ENCODE results near the gene TOR1A. TPM values are rescaled to one million over a fixed set of nuclear protein-coding genes. Genes with fewer than 3 reads are reported as not detected.
A peak's percentile ranks its signal among the peaks of the same experiment; 100 is the strongest.

The TOR1A gene, protein sequence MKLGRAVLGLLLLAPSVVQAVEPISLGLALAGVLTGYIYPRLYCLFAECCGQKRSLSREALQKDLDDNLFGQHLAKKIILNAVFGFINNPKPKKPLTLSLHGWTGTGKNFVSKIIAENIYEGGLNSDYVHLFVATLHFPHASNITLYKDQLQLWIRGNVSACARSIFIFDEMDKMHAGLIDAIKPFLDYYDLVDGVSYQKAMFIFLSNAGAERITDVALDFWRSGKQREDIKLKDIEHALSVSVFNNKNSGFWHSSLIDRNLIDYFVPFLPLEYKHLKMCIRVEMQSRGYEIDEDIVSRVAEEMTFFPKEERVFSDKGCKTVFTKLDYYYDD
- total RNA-seq: 32.6 and 39.3 TPM in 2 replicates

DNA sequence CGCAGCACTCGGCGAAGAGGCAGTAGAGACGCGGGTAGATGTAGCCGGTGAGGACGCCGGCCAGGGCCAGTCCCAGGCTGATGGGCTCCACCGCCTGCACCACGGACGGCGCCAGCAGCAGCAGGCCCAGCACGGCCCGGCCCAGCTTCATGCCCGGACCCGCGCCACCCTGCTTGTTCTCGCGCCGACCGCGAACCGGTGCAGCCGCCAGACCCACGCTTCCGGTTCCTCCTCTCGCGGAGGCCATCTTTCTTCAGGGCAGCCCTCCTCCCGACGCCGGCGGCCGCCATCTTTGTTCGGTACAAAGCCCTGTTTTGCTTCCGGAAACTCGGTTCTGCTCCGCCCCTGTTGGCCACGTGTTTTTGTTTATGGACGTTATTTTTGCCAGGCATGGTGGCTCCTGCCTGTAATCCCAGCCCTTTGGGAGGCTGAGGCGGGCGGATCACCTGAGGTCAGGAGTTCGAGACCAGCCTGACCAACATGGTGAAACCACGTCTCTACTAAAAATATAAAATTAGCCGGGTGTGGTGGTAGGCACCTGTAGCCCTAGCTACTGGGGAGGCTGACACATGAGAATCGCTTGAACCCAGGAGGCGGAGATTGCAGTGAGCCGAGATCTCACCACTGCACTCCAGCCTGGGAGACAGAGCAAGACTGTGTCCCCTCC, at the start of gene TOR1A:
TOR1A (minus strand) TSS at position 202 of the 667 bp plus-strand sequence; CDS start at position 151, 51 bp downstream.
- peak; percentile 75 for DNase-seq (ENCODE audit: low read depth, low spot score)

GRCh38 chr9:129871046-129871445, 47.1 kb upstream of the TOR1A start:
- DNase-seq (ENCODE audit: low read depth, low spot score): no peak

DNA sequence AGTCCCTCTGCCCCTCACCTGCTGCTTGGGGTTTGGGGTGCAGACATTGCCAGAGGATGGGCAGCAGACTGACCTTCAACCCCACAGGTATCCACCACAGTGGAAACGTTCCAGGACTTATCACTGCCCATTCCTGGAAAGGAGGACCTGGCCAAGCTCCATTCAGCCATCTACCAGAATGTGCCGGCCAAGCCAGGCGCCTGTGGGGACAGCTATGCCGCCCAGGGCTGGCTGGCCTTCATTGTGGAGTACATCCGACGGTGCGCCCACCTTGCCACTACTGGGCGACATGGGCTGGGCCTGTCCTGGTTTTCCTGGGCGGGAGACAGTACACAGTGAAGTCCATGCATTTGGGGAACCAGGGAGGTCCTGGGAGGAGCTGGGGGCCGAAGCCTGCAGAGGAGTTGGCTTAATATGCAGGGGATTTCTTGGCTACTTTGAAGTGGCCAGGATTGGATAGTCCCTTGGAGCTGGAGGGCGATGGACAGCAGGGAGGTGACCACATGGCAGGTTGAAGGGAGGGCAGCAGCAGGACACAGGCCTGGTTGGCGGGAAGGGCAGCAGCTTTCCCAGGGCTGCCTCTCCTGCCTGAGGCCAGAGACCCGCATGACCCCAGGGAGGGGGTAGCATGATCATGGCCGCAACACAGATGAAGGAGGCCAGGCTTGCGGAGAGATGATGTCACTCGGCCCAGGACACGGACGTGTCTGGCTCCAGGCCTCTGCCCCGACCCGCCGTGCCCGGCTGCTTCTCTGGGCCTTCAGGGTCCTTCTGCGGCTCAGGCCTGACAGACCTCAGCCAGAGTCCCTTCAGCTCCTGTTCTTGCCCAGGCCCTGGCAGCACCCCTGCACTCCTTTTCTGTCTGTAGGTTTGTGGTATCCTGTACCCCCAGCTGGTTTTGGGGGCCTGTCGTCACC, 45.9 kb upstream of the TOR1A start:
- no peak for DNase-seq (ENCODE audit: low read depth, low spot score)

- DNase-seq (ENCODE audit: low read depth, low spot score): no peak
Measured at GRCh38 chr9:129868872-129869486, 45.0 kb upstream of the TOR1A start.

GRCh38 chr9:129868023-129868871, 44.3 kb upstream of the TOR1A start:
- no peak for DNase-seq (ENCODE audit: low read depth, low spot score)

DNA sequence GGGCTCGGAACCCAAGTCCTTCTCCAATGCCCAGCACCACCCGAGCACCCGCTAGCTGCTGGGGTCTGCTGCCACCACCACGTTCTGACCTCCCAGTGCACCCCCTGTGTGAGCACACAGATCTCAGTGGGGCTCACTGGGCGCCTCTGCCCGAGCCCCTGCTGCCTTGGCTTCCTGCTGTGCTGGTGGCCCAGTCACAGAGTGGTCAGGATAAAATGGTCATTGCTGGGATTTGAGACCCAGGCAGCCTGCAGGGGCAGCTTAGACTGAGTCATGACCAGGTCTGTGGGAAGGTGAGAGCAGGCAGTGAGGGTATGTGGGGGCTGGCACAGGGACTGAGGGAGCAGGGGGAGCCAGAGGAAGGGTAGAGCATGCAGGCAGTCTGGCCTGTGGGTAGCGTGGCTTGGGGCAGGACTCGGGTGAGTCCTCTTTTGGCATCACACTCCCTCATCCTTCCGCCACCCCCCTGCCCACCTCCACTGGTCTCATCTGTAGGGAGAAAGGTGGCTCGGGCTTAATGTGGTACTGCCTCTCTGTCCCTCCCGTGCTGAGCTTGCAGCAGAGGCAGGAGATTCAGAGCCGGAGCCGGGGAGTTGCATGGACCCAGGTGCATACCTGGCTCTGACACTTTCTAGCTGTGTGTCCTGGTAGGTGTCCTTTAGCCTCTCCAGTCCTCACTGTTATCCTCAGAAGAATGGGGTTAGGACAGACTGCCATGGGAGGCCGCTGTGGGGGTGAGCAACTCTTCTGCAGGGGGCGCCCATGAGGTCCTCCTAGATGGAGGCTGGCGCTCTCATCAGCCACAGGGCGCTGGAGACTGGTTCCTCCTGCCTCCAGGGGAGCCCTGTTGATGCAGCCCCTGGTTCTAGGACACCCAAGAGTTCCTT, 43.4 kb upstream of the TOR1A start:
- DNase-seq (ENCODE audit: low read depth, low spot score): no peak

GRCh38 chr9:129866394-129867135, 42.6 kb upstream of the TOR1A start:
- no peak for DNase-seq (ENCODE audit: low read depth, low spot score)

DNA sequence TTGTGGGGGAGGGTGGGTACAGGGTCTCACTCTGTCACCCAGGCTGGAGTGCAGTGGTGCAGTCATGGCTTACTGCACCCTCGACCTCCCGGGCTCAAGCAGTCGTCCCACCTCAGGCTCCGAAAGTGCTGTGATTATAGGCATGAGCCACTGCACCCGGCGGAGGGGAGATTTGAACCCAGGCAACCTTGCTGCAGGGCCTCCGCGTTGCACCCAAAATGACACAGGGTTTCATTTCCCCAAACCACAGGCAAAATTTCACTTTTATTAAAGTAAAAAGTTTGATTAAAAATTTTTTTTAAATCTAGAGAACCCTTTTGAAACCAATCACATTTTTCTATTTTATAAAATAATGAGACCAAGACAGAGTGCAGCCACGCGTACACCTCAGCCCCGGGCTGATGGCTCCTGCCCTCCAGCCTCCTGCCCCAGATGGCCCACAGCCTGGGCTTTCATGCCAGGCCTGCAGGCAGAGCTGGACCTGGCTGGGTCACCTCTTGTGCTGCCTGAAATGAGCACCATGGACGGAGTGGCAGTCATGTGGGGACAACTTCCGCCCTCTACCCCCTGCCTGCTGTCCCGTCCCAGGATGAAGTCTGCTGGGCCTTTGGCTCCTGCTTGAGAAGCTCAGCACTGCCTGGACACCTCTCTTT, 41.9 kb upstream of the TOR1A start:
- DNase-seq (ENCODE audit: low read depth, low spot score): no peak

DNA sequence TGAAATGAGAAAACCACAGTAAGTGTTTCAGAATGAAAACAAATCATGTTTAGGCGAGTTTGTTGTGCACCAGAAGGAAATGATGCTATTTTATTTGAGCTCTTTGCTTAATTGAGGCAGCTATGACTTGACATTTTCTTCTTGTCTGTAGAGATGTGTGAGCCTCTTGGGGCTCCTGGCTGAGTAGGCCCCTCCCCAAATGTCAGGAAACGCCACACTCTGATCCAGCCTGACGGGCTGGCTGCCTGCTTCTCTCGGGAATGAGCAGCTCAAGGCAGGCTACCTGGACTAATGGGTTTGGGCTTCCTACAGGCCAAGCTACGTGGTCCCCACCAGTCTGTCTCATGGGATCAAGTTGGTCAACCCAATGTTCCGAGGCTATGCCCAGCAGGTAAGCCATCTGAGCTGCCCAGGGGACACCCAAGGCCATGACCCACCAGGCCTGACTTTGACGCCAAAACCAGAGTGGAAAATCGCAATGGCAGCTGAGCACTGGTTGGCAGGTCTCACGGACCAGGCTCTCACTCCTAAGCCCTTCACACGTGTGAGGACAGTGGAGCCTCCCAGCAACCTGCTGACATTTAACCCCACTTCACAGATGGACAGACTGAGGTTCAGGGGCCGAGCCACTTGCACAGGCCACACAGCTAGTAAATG, 41.2 kb upstream of the TOR1A start:
- DNase-seq (ENCODE audit: low read depth, low spot score): no peak

- peak; percentile 96 for DNase-seq (ENCODE audit: low read depth, low spot score)
Measured at GRCh38 chr9:129863059-129863690, 39.2 kb upstream of the TOR1A start.

GRCh38 chr9:129861447-129861827, 37.5 kb upstream of the TOR1A start:
- no peak for DNase-seq (ENCODE audit: low read depth, low spot score)

DNA sequence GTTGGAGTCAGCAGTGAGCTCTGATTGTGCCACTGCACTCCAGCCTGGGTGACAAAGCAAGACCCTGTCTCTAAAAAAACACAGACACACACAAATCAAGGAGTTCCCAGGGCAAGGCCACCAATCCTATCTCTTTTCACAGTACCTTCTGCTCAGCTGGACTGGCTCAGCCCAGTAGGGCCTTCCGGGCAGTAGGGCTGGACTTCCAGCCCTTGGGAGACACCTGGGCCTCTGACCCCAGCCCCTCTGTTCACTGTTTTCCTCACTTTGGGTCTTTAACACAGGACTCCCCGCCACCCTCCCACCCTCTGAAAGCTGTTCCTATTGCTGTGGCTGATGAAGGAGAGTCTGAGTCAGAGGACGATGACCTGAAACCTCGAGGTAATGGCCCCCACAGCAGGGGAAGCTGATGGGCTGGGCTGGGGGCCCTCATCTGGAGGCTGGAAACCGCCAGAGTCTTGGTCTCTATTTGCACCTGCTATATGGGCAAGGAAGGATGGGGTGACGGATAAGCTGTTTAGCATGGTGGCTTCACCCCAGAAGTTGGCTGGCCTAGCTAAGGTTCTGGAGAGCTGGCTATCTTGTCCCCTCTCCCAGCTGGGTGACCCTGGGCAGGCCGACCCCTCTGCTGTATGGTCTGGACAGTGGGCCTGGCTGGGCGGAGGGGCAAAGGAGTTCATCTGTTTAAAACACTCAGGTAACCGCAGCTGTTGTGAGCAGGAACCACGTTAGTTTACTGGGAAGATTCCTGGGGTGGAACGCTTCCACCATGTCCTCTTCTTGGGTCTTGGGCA, 36.9 kb upstream of the TOR1A start:
- DNase-seq (ENCODE audit: low read depth, low spot score): no peak

- no peak for DNase-seq (ENCODE audit: low read depth, low spot score)
Measured at GRCh38 chr9:129858167-129858962, 34.4 kb upstream of the TOR1A start.

DNA sequence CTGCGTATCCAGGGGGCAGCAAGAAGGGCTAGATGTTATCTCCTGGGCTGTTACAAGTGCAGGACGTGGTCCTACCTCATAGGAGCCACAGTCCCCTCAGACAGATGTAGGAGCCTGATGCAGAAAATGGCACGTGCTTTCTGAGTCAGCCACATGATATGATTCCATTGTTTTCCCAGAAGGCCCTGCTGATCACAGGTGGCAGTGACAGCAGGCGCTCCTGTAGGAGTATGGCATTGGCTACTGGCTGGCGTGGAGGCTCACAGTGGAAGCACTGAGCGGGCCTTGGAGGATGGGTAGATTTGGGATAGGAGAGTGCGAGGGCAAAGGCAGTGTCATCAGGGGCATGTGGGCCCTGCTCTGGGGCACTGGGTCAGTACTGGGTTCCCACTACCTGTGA, 33.3 kb upstream of the TOR1A start:
- DNase-seq (ENCODE audit: low read depth, low spot score): no peak

DNA sequence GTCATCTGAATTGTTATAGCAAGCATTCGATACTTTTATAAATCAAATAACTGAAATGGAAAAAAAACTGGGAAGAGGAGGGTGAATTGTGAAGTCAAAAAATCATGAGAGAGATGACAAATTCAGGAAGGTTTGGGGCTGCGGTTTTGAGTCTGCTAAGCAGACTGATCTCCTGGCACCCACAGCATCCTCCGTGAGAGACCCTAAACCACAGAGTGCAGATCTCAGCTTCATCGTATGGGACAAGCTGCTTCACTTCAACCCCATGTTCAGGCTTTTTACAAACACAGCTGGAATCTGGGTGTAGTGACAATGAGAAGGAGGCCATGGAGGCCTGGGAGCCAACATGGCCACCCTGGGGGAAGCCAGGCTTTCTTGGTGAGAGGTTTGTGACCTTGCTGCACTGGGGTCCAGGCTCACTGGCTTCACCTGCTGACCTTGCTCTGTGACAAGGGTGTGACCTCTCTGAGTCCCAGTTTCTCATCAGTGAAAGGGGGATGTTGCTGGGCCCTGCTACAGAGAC, 30.7 kb upstream of the TOR1A start:
- no peak for DNase-seq (ENCODE audit: low read depth, low spot score)
